IPS-NIHi7 (cell line): ENCODE measurements around the gene PRSS27.

Experiments
- DNase-seq: peaks from one replicate; pipeline ENCODE4 v3.0.0; 2012; ENCODE audit warnings: mixed read lengths; ENCODE audit errors: extremely low spot score

The PRSS27 gene

DNA sequence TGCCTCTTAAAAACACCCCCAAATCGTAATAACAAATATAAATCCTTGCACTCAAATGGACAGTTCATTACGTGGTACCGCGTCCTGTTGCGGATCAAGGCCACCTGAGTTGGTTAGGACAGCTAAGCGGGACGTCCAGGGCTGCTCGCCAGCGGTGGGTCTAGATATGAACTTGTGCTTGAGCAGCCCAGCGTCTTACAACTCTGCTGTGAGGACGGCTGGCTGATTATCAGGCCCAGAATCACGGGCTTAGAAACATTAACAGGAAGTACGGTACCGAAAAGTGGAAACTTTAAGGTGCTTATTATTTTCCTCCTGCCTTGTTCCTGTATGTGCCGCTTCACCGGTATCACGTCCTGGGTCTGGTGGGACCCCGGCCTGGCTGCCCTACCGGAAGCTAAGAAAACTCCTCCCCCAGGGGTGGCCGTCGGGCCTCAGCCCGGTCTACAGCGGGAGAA is 31.6 kb upstream of the PRSS27 start:
- DNase-seq, result peak; percentile 93

DNA sequence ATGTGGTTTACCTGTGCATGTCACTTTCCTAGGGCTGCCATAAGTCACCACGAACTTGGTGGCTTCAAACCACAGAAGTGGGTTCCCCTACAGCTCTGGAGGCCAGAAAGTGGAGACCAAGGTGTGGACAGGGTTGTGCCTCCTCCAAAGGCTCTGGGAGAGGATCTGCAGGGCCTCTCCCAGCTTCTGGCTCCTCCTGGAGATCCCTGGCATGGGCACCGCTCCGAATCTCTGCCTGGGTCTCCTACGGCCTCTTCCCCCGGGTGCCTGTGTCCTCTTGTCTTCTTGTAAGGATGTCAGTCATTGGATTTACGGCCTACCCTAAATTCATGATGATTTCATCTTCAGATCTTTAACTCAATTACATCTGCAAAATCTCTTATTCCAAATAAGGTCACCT is 29.9 kb upstream of the PRSS27 start:
- no peak for DNase-seq

DNA sequence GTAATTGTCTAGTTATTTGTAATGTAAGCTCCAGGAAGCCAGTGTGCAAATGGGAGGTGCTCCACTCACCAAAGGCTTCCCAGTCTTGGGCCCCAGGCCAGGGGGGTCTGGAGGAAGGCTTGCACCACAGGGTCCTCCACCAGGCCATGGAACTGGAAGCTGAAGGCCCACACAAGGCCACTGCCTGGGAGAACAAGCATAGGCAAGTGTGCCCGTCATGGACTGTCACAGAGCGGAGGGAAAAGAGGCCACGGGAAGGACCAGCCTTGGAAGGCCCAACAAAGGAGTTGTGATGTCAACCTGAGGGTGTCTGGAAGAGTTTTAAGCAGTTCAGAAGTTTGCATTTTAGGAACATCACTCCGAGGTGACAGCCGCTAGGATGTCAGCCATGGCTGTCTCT is 29.5 kb upstream of the PRSS27 start:
- no peak for DNase-seq

DNA sequence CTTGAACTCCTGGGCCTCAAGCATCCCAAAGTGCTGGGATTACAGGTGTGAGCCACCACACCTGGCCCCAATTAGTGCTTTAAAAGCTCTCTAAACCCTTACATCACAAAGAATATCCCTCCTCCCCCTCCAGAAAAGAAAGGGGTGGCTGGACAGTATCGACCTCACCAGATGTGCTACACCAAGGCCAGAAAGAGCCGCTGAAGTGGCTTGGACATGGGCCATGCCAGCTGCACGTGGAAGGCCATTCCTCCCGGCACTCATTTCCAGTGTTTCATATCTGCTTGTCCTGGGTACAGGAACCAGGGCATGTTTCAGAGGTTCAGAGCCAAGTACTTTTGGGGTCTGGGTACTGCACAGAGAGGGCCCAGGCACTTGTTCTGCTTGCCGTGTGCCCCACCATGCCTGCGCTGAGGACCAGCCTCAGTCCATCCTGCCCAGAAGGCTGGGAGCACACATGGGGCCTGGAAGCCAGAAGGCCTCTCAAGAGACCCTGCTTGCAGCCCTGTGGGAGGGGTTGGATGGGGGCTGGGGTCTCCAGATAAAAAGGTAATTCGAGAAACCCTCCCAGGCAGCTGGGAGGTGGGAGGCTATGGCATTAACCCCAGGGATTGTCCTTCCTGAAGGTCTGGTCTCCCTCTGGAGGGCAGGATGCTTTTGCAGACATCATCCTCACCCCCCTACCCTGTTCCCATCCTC is 28.9 kb upstream of the PRSS27 start:
- DNase-seq, result no peak

DNA sequence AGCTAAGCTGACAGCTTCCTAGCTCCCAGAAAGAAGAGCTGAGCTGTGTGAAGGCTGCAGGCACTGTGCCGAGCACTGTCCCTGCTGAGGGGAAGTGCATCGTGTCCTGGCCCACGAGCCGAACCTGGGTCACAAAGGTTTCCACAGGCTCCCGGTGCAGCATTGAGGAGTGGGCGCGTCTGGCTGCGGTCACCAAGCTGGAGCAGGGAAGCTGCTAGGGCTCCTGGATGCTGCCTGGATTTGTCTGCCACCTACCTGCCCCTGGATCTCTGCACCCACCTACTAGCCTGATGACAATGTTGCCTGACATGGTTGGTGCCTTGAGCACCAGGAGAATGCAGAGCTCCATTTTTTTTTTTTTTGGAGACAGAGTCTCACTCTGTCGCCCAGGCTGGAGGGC is 25.9 kb upstream of the PRSS27 start:
- DNase-seq, result no peak

DNA sequence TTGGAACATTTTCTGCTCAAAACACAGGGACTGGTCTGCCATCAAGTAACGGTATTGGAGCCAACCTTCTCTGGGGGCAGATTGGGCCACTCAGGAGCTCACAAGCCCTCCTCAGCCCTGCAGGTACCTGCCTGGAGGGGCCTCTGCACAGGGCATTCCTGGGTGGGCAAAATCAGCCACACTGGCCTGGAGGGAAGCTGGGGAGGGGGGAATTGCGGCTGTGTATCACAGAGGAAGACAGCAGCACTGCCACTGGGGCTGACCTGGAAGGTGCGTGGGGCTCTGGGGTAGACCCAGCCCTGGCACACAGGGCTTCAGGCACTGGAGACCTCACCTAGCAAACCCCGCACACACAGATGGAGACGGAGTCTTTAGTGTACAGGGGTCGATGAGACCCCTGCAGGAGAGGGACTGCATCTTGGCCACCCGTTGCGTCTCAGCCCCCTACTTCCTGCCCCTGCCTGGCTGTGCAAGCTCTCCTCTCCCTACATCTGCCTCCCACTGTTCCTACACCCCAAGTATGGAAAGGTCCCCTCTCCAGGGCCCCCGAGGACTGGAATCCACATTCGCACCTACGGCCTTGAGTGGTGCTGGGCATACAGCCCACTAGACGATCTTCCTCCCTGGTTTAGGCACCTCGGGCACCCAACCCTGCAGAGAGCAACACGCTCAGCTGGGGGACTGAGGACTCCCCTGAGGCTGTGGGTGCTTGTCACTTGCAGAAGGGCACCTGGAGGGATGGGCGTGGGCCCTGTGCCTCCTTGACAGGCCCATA is 25.3 kb upstream of the PRSS27 start:
- no peak for DNase-seq

DNA sequence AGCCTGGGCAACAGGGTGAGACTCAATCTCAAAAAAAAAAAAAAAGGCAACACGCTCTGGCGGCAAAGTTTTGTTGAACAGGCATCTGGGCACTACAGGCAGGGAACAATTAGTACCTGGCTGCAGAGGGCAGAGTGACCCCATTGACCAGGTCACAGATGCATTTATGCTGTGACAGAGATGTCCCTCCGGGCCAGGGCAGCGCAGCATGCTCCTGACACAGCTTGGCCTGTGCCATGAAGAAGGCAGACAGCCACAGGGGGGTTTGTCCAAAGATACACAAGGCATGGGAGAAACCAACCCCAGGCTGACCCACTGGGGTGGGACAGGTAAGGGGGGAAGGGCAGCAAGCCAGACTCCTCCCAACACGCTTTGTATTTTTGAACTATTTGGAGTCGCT is 24.7 kb upstream of the PRSS27 start:
- no peak for DNase-seq

DNA sequence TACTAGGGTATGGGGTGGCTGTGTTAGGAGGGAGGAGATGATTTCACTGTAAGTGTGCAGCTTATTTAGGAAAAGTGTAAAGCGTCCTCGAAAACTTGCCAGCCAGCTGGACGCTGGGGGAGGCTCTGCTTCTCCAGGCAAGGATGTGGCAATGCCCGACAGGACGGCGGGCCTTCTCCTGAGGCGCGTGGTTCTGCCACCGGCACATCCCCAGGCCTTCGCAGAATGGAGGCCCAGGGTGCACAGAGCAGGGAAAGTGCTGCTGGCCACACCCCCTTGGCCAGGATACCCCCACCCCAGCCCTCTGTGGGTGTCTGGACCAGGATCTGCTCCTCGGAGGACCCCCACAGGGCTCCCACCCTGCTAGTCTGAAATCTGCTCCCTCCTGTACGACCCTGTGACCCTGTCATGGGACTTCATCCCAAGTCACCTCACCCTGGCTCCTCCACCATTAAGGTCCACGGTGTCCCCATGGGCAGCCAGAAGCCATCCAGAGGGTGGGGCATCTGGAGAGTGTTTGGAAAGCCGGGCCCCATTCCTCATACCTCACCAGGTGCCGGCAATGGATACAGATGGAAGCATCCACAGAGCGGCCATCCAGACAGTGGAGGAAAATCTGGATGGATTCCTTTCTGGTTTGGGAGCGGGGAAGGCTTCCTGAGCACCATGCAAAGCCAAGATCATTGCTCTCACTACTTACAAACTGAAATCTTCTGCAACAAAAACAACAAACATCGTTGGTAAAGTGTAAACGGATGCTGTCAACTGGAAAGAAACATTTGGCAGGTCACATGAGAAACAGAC is 23.2 kb upstream of the PRSS27 start:
- DNase-seq, result no peak

DNA sequence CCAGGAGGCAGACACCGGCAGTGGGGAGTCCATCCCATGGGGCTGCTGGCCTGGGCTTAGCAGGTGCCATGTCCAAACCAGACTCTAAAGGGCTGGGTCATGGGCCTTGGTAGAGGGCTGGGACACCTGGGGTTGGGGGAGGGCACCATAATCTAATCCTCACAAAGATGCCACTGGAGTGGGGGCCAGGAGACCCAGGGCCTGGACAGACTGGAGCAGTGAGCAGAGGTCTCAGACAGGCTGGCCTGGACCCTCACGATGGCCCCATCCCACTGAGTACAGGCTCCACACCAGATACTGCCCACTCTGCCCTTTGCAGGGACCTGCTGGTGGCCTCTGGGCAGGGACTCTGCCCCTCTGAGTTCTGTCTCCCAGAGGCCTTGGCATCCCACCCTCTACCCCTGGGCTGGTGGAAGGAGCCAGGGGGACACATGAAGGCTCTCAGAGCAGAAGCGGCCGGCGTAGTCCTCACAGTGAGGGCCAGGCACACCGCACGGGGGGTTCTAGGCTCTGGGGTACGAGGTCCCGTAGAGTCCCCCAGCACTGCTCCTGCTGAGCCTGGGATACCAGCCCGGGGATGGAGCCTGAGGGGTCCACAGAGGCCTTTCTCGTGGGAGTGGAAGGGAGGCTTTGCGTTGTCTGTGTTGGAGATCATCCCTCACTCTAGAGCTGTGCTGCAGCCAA is 22.4 kb upstream of the PRSS27 start:
- no peak for DNase-seq

DNA sequence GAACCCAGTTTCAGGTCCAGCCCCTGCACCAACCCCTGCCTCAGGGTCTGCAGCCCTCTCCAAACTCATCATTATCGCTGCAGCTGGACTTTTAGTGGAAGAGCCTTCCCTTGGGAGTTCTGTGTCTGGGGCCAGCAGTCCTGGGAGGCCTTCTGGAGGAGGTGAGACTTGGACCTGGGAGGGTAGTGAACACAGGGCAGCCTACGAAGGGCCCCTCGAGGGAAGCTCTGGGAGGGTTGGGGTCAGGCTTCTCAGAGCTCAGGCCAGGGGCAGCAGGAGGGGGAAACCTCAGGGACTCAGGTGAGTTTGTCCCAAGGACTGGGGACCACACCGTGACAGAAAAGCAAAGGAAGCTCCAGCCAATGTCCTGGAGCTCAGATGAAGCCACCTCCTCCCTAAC is 21.1 kb upstream of the PRSS27 start:
- DNase-seq, result no peak

DNA sequence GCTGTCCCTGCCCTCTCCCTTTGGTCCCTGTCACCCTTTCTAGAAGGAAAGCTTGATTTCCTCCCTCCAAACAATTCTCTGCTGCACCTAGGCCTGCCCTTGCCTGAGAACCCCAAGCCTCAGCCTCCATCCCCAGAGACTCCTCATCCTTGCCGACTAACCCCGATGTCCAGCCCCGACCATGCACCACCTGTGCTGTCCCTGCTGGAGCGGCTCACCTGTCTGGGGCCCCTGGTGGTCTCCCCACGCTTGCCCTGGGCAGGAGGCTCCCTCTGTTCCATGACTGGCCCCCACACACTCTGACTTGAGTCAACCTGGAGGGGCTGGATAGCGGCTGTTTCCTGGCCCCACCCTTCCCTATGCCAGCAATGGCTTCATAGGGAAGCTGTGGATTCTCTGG is 20.5 kb upstream of the PRSS27 start:
- no peak for DNase-seq

DNA sequence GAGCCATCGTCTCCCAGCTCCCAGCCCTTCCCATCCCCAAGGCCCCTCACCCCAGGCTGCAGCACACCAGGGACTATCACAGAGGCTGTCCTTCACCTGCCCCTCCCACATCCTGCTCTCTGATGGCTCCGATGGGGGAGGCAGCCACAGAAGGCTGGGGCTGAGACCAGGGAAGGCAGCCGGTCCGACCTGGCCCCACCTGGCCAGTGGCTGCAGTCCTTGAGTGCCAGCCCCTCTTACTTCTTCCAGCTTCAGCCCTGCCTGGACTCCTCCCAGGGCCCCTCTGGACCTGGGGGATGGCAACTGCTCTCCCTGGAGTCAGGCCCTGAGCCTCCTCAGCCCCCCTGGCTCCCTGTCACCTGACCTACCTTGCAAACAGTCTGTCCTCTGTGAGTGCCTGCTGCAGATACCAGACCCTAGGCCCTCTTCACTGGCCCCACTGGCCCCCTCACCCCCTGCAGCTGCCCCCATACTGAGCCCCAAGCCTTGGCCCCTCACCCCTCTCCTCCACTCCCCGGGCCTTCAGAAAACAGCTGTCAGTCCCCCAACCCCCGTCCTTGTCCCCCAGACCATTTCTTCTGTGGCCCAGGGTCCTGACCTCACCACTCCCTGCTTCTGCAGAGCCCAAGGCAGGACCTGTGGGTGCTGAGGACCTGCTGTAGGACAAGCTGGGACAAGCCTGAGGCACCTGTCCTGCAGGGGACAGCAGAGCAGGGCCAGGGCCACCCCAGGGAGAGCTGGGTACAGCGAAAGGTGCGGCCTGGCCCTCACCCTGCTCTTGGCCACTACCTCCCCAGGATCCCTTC is 19.8 kb upstream of the PRSS27 start:
- no peak for DNase-seq

DNA sequence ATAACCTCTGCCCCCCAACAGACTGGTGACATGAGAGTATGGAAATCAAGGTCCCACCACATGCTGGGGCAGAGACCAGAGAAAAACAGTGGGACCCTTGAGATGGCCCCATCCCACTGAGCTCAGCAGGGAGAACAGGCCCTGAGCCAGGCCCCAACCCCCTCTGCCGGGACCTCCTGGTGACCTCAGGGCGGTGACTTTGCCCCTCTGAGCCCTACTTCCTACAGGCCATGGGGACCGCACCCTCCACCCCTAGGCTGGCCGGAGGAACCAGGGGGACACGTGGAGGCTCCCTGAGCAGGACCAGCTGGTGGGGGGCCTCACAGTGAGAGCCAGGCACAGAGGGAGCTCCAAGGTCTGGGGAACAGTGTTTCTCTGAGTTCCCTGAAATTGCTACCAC is 18.6 kb upstream of the PRSS27 start:
- DNase-seq, result no peak

DNA sequence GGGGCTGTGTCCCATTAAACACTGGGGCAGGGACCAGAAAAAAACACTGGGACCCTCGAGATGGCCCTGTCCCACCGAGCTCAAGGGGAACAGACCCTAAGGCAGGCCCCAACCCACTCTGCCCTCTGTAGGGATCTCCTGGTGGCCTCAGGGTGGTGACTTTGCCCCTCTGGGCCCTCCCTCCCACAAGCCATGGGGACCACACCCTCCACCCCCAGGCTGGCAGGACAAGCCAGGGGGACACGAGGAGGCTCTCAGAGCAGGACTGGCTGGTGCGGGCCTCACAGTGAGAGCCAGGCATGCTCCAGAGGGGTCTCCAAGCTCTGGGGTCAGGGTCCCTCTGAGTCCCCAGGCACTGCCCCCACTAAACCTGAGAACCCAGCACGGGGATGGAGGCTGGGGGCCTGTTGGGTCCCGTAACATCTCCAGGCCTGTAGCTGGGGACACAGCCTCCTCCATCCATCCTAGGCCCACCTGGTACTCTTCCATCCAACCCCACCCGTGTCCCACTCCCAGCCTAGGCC is 17.9 kb upstream of the PRSS27 start:
- DNase-seq, result no peak

DNA sequence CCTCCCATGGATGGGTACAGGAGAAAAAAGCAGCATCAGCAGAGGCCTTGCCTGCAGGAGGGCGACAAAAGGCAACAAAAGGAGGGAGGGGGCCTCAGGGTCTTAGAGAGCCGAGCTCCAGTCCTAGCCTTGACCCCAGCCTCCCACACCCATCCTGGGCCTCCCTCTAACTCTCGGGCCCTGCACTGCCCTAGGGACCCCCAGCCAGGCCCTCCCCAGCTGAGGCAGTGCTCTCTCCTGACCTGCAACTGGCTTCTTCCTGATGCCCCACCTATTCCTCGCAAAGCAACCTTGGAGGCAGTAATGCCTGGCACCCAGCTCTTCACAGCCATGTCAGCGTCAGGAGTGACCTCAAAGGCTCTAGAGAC is 17.2 kb upstream of the PRSS27 start:
- DNase-seq, result no peak

DNA sequence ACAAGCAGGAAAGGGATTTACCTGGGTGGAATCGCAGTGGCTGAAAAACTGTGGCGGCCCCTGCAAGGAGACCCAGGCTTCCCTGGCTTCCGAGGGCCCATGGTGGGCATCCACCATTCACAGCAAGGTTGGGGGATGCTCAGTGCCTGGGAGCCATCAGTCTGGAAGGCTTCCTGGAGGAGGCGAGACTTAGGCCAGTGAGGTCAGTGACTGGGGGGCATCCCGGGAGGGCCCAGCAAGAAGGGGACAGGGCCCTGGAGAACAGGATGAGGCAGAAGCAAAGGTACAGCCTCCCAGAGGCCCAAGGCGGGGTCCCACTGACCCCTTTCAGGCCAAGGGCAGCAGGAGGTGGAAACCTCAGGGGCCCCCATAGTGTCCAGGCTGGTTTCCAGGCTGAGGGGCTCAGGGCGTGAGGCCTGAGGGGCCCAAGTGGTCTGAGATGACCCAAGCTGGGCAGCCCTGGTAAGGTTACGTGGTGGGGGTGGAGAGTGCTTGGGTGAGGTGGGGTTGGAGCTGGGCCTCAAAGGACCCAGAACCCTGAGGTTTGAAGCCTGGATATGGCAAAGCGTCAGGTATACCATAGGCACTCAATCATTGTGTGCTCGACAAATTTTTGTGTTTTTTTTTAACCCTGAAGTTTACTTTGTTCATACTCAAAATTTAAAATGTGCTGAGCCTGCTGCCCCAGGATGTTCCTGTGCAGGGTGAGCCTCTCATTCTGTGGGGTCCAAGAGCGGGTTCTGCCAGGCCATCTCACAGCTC is 16.6 kb upstream of the PRSS27 start:
- DNase-seq, result no peak

DNA sequence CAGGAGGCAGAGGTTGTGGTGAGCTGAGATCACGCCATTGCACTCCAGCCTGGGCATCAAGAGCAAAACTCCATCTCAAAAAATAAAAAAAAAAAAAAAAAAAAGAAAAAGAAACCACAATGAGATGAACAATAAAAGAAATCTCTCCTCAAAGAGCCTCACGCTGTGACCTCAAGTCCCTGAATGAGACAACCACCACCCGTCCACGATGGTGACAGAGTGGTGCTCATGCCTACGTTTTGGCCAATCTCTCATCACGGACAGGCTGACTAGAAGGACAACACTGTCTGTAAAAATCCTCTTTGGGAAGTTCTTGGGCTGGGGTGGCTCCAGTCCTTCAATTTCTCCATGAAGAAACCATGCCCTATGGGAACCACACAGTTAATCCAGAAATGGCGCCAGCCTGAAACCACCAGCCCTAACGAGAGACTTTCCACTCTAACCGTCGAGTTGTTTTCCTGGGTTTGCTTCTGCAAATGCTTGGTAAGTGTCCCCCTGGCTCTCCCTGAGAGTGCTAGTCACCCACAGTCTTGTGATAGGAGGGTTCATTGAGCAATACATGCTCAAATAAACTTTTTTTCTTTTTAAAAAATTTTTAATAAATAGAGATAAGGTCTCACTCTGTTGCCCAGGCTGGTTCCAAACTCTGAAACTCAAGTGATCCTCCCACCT is 15.0 kb upstream of the PRSS27 start:
- DNase-seq, result no peak

DNA sequence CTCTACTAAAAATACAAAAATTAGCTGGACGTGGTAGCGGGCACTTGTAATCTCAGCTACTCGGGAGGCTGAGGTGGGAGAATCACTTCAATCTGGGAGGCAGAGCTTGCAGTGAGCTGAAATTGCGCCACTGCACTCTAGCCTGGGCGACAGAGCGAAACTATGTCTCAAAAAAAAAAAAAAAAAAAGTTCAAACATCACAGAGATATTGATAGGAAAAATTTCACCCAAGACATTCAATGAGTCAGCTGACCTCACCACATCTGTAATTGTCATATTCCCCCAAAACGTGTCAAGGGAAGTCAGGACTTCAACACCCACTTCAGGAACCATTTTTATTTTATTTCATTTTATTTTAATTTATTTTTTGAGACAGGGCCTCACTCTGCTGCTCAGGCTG is 8.0 kb upstream of the PRSS27 start:
- no peak for DNase-seq

DNA sequence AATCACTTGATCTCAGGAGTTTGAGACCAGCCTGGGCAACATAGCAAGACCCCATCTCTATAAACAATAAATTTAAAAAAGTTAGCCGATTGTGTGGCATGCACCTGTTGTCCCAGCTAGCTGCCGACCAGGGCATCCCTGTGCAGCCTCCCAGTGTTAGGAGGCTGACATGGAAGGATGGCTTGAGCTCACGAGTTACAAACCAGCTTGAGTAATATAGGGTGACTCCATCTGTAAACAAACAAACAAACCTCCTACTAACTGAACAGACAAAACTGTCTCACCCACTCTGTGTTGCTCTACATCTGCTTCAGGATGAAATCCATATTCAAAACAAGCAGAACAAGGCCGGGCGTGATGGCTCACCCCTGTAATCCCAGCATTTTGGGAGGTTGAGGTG is 6.9 kb upstream of the PRSS27 start:
- DNase-seq, result no peak
